ENCODE results near the gene ZNF513. TPM values are rescaled to one million over a fixed set of nuclear protein-coding genes. Genes with fewer than 3 reads are reported as not detected.
"Not testable (repeated sequence)": the region's sequence is repeated elsewhere in the genome, so short reads cannot be mapped to it uniquely, and the experiment has no call there.

The ZNF513 gene
- total RNA-seq, 1 donor from 2014 or later: 30.1 TPM

- ChIA-PET POLR2A (interaction anchor here (0.7 kb wide), 1 partner anchor 16 kb away, joined by 3 read pairs; no protein-coding TSS in a partner anchor), CTCF (interaction anchor here (0.8 kb wide), 1 partner anchor 13 kb away, joined by 3 read pairs; no protein-coding TSS in a partner anchor)
- DNase-seq (no peak), ATAC-seq (ENCODE audit: low read depth) (no peak)
- Mint-ChIP-seq H3K4me3 (no peak overlapping the region), H3K36me3 (ENCODE audit: low read depth) (peaks cover 27% of the 10 kb centered on the region), H3K27me3 (no peaks in the 10 kb centered on the region), H3K9me3 (no peaks in the 10 kb centered on the region), H3K27ac (no peak overlapping the region), H3K4me1 (peaks cover 64% of the 10 kb centered on the region)
- TF ChIP-seq CTCF (IDR thresholded peaks at IDR 0.05): no peak
- intact Hi-C loops (cut with micrococcal nuclease): no loop called here
These were observed 26.0 kb downstream of the ZNF513 start for GRCh38 chr2:27354597-27354927.

- DNase-seq: no peak
- Mint-ChIP-seq H3K27ac (no peak overlapping the region), H3K4me3 (peak overlapping the region; percentile 15), H3K36me3 (ENCODE audit: low read depth) (peaks cover 29% of the 10 kb centered on the region), H3K27me3 (no peaks in the 10 kb centered on the region), H3K4me1 (peaks cover 64% of the 10 kb centered on the region), H3K9me3 (no peaks in the 10 kb centered on the region)
- ChIA-PET POLR2A (interaction anchor here (0.7 kb wide), 1 partner anchor 17 kb away, joined by 3 read pairs; no protein-coding TSS in a partner anchor), CTCF (interaction anchor here (0.8 kb wide), 1 partner anchor 14 kb away, joined by 3 read pairs; no protein-coding TSS in a partner anchor)
- no peak for ATAC-seq (ENCODE audit: low read depth)
- TF ChIP-seq CTCF (IDR thresholded peaks at IDR 0.05): no peak
- intact Hi-C loops (cut with micrococcal nuclease): no loop called here
These were observed 26.6 kb downstream of the ZNF513 start for GRCh38 chr2:27353762-27354596.

- CTCF ChIA-PET; ATAC-seq (ENCODE audit: low read depth); H3K4me3 Mint-ChIP-seq; H3K27ac Mint-ChIP-seq; intact Hi-C loops (cut with micrococcal nuclease); DNase-seq; H3K27me3 Mint-ChIP-seq; H3K9me3 Mint-ChIP-seq: not testable (repeated sequence)
- Mint-ChIP-seq H3K36me3 (ENCODE audit: low read depth) (peaks cover 29% of the 10 kb centered on the region), H3K4me1 (peaks cover 61% of the 10 kb centered on the region)
- POLR2A ChIA-PET: interaction anchor here (0.7 to 1.2 kb wide), 2 partner anchors 16 to 356 kb away, joined by 3 to 4 read pairs; no protein-coding TSS in a partner anchor
These were observed 27.2 kb downstream of the ZNF513 start for GRCh38 chr2:27353386-27353761.

- TF ChIP-seq CTCF (IDR thresholded peaks at IDR 0.05): no peak
- no peak for ATAC-seq (ENCODE audit: low read depth)
- ChIA-PET CTCF (no interaction called here), POLR2A (interaction anchor here (1.2 kb wide), 1 partner anchor 17 kb away, joined by 3 read pairs; no protein-coding TSS in a partner anchor)
- Mint-ChIP-seq H3K4me3 (no peak overlapping the region), H3K27me3 (no peaks in the 10 kb centered on the region), H3K27ac (no peak overlapping the region), H3K9me3 (no peaks in the 10 kb centered on the region), H3K4me1 (peaks cover 58% of the 10 kb centered on the region), H3K36me3 (ENCODE audit: low read depth) (peaks cover 37% of the 10 kb centered on the region)
- DNase-seq: no peak
- intact Hi-C loops (cut with micrococcal nuclease): no loop called here
These were observed 28.5 kb downstream of the ZNF513 start for GRCh38 chr2:27351802-27352598.

- Mint-ChIP-seq H3K9me3 (no peaks in the 10 kb centered on the region), H3K27me3 (no peaks in the 10 kb centered on the region), H3K27ac (no peak overlapping the region), H3K4me3 (no peak overlapping the region), H3K36me3 (ENCODE audit: low read depth) (peaks cover 29% of the 10 kb centered on the region), H3K4me1 (peaks cover 48% of the 10 kb centered on the region)
- ChIA-PET CTCF (no interaction called here), POLR2A (no interaction called here)
- TF ChIP-seq CTCF (IDR thresholded peaks at IDR 0.05): no peak
- intact Hi-C loops (cut with micrococcal nuclease): no loop called here
- DNase-seq: no peak
- no peak for ATAC-seq (ENCODE audit: low read depth)
These were observed 30.3 kb downstream of the ZNF513 start for GRCh38 chr2:27350106-27350693.

Data from activated B cell treated with CpG ODN at 0.5 μM for 24 hours (primary cell).